HG02678 (cell line): Measurements from ENCODE around the gene TGFBR3.
A peak's percentile ranks its signal among the peaks of the same experiment; 100 is the strongest.

Source experiments
- ATAC-seq: cut with Tn5 transposase; IDR thresholded peaks from one replicate; pipeline ENCODE4 v1.9.1; 2021; ENCODE audit warnings: mild to moderate bottlenecking, moderate library complexity; ENCODE audit not compliant: unreplicated experiment

TGFBR3 gene

DNA sequence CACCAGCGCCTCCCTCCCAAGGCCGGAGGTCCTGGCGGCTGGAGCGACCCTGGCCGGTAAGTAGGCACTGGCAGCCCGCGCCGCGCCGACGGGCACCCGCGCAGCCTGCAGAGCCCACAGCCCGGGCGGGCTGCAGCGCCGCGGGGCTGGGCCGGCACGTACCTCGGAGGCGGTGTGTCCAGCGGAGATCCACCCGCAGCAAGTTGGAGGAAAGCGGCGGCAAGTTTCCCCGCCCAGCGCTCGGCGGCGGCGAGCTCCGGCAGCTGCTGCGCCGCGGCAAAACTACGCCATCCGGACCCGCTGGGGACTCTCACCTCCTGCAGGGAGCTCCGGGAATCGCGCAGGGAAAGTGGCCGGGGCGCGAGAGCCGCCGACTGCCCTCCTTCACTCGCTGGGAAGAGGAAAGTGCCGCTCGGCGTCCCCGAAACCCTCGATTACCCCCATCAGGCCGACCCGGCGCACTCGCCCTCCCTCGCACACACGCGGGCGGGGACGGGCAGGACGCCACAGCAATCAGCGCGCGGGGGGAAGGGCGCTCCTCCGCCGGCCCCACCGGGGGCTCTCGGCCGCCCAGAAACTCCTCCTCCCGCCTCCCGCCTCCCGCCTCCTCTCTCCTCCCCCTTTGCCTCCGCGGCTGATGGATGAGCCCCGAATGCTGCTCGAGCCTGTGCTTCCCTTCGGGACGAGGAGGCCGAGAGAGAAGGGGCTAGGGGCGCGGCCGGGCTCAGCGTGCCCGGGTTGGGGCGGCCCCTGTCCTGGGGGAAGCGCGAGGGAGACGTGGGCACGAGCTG is at the start of gene TGFBR3:
TGFBR3 (minus strand) TSS at position 436 of the 791 bp plus-strand sequence. CDS start 24,620 bp downstream, outside the sequence.
- ATAC-seq = peak; percentile 70

DNA sequence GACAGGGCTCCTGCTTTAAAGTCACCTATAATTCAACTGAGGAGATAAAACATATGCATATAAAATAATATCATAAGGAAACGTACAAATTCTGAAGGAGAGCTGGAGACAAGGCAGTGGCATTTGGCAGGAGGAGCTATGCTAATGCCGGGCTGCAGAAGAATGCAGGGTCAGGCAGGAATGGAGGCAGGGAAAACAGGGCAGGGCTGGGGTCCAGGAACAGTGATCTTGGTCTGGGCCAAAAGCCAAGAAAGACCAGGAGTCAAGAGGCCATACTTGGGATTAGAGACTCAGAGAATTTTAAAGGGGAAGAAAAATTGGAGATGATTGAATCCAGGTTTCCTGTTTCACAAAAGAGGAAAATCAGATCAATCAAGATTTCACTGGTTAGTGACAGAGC is 43.3 kb upstream of the TGFBR3 start:
- ATAC-seq = no peak

DNA sequence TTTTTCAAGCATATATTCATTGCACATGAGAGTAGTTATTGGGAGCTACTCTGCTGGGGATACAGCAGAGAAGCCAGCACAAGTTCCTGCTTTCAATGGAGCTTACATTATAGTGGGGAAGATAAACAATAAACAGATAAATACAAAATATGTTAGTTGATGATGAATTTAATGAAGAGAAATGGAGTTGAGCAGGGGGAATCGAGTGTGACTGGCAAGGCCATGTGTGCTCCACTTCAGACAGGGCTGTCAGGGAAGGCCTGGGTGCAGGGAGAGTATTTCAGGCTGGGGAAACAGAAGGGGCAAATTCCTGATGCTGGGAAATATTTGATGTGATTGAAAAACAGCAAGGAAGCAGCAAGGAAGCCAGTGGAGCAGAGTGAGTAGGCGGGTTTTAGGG is 42.1 kb upstream of the TGFBR3 start:
- ATAC-seq = no peak

DNA sequence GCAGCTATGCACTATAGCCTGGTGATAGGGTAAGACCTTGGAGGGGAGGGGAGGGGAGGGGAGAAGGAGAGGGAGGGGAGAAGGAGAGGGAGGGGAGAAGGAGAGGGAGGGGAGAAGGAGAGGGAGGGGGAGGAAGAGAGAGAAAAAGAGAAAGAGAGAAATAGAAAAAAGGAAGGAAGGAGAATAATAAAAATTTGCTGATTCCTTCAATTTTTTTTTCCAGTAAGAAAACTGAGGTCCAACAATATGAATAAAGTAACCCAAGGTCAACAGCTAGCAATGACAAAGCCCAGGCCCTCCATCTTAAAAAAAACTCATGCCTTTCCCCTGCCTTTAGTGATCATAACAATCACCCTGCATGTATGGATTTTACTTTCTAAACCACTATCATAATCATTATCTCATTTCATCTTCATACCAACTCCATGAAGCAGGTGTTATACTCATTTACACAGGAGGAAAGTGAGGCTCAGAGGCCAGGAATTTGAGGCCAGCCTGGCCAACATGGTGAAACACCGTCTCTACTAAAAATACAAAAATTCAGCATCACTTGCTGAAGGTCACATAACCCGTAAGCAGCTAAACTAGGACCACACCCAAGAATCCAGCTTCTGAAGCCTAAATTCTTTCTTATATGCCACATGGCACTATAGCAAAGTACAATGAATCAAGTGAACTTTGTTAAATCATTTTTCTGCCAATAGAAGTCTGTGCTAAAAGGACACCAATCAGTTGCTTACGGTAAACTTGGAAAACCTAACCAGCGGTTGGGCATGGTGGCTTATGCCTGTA is 39.9 kb upstream of the TGFBR3 start:
- ATAC-seq = no peak

DNA sequence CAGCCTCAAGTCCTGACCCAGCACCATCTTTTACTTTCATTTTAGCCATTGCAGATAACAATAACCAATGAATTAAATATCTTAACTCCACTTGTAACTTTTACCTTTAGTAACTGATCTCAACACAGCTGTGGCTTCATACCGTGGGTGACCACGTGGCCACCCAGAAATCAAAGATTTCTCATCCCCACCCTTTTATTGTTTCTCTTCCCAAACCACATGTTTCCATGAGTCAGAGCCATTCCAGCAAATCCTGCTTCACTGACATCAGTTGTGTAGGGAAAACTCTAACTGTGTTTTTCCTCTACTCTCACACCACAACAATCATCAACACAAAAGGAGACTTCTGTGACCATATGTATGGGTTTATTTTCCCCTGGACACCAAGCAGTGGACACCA is 38.2 kb upstream of the TGFBR3 start:
- ATAC-seq = no peak

DNA sequence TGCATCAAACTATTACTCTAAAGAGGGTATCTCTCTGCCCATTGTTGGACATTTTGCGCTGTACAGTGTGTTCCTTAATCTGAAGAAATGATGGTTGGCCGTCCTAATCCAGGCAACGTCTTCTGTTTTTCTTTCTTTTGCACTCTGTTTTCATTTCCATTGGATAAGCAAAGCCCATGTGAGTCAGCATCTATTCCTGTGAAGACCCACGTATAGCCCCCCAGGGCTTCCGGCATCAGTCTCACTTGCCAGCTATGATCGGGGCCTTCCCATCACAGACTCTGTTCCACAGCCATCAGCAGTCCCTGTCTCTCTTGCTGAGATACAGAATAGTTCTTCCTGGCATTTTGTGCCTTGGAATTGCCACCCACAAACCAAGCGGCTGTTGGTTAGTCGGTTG is 34.0 kb upstream of the TGFBR3 start:
- no peak for ATAC-seq

DNA sequence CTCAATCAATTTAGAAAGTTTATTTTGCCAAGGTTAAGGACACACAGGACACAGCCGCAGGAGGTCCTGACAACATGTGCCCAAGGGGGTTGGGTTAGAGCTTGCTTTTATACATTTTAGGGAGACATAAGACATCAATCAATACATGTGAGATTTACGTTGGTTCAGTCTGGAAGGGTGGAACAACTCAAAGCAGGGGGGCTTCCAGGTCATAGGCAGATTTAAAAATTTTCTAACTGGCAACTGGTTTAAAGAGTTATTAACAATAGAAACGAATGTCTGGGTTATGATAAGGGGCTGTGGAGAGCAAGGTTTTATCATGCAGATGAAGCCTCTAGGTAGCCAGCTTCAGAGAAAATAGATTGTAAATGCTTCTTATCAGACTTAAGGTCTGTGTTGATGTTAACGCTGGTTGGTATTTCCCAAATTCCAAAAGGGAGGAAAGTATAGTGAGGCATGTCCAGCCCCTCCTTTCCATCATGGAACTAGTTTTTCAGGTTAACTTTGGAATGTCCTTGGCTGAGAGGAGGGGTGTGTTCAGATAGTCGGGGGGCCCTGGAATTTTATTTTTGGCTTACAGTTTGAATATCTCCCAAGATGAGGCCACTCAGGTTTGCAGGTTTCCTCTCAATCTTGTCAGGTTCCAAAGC is 31.0 kb upstream of the TGFBR3 start:
- ATAC-seq = no peak

DNA sequence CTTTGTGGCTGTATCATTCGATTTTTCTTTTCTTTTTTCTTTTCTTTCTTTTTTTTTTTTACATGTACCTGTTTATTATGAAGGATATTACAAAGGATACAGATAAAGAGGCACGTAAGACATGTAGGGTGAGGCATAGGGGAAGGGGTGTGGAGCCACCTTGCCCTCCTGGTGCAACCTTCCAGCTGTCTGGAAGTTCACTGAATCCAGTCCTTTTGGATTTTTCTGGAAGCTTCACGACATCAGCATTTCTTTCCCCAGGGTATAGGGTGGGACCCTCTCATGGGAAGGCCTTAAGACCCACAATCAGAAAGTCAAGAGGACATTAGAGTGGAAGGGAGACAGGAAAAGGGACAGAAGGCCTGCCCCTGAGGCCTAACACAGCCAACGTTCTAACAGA is 30.1 kb upstream of the TGFBR3 start:
- ATAC-seq = no peak

DNA sequence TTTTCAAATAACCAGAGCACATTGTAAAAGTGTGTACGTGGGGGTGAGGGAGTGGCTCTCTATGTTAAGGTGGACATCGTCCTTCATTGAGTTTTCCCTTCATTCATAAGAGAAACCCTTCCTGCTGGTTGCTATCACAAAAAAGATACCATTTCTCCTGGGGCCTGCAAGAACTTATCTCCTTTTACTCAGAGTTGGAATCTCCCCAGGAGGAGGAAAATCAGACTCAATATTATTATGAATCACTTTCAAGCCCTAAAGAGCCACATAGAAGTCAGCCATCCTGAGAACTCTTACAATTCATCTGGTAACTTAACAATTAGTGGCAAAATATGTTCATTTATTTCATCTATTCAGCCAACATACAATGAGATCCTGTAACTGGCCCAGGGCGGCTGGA is 27.1 kb upstream of the TGFBR3 start:
- ATAC-seq = no peak

DNA sequence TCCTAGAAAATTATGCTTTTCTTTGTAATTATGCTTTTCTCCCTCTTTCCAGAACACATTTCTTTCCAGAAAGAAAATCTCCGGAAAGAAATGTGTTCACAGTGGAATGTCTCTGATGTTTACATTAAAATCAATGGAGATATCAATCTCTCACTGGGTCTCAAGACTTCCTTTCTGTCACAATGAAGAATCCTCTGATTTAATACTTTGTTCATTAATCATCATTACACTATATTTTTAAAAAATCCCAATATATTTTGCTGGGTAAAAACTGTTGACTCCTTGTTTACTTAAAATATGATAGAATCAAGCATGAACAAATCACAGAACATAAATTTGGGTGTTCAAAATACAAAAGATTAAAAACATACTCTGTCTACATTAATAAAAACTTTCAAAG is 26.3 kb upstream of the TGFBR3 start:
- ATAC-seq = no peak

DNA sequence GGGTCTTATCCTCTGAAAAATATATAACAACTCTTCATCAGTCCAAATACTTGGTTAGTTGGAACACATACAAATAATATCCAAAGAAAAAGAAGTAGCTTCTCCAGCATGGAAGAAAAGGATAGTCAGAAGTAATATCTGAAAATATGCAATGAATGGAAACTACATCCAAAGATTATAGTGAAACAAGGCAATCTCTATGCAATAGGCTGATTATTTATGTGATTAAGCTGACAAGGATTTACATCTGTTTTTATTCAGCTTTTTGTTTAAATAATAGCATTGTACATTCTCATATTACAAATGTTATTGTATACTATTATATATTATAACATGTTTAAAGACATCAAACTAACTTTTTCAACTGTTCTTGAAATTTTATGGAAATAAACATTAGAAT is 15.3 kb upstream of the TGFBR3 start:
- ATAC-seq = no peak

DNA sequence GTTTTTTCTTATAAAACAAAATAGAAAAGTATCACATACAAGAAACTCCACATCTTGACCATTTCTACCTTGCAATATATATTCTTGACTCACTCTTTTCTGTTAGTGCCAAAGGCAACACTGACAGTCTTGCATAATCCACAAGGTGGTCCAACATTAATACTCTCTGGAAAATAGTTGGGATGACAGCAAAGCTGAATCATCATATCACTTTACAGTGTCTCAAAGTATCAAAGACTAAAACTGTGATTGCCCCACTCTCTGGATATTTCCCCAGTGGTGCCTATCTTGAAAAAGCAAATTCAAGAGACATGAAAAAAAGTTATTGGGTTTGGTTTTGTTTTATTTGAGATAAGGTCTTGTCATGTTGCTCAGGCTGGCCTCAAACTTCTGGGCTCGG is 14.6 kb upstream of the TGFBR3 start:
- no peak for ATAC-seq

DNA sequence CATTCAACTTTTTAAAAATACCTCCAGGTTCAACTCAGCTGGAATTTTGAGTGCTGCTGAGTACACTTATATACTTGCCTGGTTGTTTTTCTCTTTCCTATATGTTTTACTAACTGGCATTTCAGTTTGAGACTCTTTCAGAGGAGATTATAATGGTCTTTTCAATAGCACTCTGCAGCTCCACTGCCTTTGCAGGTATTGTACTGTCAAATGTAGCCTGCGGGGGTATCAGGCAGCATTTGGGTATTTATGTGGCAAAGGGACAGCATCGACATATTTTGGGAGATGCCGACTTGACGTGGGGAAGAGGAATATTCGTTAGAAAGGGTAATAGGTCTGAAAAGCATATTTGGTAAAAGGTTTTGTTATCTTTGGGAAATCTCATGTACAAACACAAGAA is 11.1 kb upstream of the TGFBR3 start:
- no peak for ATAC-seq

DNA sequence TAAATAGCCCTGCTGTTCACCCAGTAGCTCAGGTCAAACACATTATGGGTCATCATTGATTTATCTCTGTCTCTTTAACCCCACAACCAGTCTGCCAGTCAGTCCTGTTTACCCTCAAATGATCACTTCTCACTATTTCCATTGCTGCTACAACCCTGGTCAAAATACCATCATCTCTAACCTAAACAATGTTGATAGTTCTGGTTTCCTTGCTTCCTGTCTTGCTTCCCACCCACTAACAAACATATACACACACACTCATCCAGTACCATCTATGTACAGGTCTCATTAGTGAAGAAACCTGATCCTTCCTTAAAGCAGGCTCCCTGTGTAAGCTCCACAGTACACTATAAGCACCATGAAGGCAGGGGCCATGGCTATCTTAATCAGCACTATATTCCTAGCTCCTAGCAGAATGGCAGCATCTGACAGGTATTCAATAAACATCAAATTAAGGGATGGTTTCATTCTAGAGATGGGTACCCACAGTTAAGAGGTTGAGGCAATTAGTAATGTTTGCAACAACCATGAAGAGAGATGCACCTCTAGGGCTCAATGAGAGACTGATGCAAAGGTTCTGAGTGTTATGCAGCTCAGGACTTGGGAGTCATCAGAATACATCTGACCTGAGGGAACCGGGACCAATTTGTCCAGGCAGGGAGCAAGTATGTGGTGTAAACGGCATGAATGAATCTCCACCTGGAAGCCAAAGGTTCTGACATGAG is 10.0 kb upstream of the TGFBR3 start:
- ATAC-seq = no peak

DNA sequence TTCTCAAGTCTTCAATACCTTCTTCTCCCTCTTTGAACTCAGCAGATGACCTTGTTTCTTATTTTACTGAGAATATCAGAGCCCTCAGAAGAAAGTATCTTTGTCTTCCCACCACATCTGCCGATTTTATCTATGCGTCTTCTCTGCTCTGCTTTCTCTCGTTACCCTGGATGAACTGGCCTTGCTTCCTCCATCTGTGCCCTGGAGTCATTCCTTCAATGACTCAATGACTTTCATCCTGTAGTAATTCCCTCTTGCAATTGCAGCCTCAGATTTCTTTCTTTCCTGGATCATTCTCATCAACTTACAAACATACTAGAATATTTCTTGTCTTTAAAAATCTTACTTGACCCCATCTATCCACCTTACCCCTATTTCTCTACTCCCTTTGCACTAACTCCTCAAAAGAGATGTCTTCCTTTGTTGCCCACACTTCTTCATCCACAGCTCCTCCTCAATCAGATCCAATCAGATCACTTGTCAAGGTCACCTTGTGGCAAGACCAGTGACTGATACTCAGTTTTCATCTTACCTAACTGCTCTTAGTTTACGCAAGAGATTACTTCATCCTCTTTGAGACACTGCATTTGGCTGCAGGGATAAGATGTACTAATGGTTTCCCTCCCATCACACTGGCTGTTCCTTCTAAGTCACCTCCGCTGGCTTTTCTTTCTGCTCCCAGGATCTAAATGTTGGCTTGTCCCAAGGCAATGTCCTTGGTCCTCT is 8.2 kb upstream of the TGFBR3 start:
- ATAC-seq = no peak

DNA sequence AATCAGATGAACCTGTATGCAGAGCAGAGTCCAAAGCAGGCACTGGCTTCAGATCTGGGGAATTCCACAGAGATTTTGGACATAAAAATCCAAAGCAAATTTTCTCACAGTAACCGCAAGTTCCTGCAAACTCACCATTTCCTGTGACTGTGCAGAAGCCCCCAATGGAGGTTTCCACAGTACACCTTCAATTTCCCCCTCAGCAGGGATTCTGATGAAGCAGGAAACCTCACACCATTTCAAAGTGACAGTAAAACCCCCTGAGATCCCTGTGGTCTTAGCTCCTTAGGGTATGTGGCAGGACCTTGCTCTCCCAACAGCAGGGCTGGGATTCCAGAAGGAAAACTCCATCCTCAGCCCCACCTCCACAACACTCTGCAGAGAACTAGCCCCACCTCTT is 6.0 kb upstream of the TGFBR3 start:
- no peak for ATAC-seq

DNA sequence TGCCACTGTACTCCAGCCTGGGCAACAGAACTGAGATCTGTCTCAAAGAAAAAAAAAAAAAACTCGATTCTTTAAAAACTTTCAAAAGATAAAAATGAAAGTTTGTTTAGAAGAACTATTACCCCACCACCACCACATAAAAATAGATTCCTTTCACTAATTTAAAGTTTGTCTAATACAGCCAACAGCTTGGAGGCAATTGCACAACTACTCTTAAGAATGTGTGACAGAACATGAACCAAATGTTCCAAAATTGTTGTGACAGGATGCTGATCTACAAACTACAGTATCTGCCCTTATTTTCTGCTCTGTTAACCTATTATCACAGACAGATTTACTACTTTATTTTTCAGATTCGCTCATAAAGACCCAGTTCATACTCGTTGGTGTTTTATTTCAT is 5.5 kb upstream of the TGFBR3 start:
- no peak for ATAC-seq

DNA sequence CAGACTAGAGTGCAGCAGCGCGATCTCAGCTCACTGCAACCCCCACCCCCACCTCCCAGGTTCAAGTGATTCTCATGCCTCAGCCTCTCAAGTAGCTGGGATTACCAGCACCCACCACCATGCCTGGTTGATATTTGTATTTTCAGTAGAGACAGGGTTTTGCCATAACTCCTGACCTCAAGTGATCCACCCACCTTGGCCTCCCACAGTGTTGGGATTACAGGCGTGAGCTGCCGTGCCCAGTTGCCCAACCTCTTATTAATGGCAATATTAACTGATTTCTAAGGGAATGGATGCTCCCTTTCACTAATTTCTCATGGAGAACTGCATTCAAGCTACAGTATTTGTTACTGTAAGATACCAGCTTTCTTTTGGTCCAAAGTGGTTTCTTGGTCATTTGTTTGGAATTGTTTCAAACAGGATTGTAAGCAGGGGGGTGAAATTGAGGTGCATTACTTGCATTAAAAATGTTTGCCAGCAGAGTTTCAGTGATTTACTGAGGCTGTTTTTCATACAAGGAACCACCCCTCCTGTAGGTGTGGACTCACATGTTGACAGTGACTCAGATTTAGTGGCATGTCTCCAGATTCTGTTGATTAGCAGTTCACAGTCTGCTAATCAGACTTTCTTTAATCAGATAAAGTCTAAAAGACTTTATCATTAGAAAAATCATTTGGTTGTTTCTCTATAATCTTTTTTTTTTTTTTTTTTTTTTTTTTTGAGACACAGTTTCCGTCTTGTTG is 3.9 kb upstream of the TGFBR3 start:
- no peak for ATAC-seq

DNA sequence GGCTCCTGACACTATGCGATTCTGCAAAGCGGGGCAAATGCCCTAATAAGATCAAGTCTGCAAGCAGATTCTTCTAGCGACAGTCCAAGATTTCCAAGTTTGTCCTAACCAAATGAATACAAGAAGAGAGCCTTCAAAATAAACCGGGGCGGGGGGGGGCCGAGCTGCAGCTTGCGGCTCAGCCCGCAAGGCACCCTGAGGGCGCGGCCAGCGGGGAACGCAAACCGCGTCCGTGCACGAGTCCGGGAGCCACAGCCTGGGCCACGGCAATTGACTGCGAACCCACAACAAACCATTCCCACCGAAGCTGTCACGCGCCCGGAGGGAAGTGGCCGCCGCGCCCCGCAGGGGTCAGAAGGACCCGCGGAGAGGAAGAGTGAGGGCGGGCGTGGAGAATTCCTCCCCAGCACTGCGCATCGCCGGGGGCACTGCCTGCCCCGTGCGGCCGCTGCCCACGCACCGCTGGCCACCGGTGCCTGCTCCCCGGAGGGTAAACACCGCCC is 687 bp downstream of the TGFBR3 start:
- ATAC-seq = no peak
